ENCODE results near the gene CCDC57. TPM values are rescaled to one million over a fixed set of nuclear protein-coding genes. Genes with fewer than 3 reads are reported as not detected.

Gene CCDC57
- total RNA-seq, 2 experiments from 2014 or later: 129 to 135 TPM

GRCh38 chr17:82059272-82060000, 153.2 kb downstream of the CCDC57 start:
- no peaks in the 10 kb centered on the region for H3K9me3 Mint-ChIP-seq
- H3K27ac Mint-ChIP-seq: no peak overlapping the region
- ChIA-PET CTCF (no interaction called here), POLR2A (interaction anchor here (2.0 kb wide), 1 partner anchor 22 kb away, joined by 7 read pairs; the partner anchor contains the start of gene DCXR)
- Histone ChIP-seq H3K4me1 (ENCODE audit: insufficient read depth, low read length) (peaks cover 16% of the 10 kb centered on the region), H3K27ac (ENCODE audit: low read depth in 1 of 2, low read length in 2 of 2) (no peak overlapping the region), H3K27me3 (ENCODE audit: control insufficient read depth in 1 of 2, insufficient read depth in 2 of 2, low read length in 2 of 2) (no peaks in the 10 kb centered on the region), H3K4me3 (ENCODE audit: low read length) (no peak overlapping the region), H3K36me3 (ENCODE audit: insufficient read depth, low read length) (peaks cover 79% of the 10 kb centered on the region), H3K9me3 (ENCODE audit: control insufficient read depth in 1 of 2, insufficient read depth in 1 of 2, low read length in 2 of 2) (no peaks in the 10 kb centered on the region)
- H3K36me3 Mint-ChIP-seq (ENCODE audit: low read depth): peaks cover 27% of the 10 kb centered on the region
- intact Hi-C loops (cut with DNase I, micrococcal nuclease): no loop called here
- H3K27me3 Mint-ChIP-seq: no peaks in the 10 kb centered on the region
- ATAC-seq (ENCODE audit: poor library complexity) (no peak), DNase-seq (no peak)
- H3K4me3 Mint-ChIP-seq: peak overlapping the region; percentile 25
- TF ChIP-seq, protein P1, sequence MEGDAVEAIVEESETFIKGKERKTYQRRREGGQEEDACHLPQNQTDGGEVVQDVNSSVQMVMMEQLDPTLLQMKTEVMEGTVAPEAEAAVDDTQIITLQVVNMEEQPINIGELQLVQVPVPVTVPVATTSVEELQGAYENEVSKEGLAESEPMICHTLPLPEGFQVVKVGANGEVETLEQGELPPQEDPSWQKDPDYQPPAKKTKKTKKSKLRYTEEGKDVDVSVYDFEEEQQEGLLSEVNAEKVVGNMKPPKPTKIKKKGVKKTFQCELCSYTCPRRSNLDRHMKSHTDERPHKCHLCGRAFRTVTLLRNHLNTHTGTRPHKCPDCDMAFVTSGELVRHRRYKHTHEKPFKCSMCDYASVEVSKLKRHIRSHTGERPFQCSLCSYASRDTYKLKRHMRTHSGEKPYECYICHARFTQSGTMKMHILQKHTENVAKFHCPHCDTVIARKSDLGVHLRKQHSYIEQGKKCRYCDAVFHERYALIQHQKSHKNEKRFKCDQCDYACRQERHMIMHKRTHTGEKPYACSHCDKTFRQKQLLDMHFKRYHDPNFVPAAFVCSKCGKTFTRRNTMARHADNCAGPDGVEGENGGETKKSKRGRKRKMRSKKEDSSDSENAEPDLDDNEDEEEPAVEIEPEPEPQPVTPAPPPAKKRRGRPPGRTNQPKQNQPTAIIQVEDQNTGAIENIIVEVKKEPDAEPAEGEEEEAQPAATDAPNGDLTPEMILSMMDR (IDR thresholded peaks at IDR 0.05): no peak
- peaks cover 5% of the 10 kb centered on the region for H3K4me1 Mint-ChIP-seq (ENCODE audit: low read depth)

DNA sequence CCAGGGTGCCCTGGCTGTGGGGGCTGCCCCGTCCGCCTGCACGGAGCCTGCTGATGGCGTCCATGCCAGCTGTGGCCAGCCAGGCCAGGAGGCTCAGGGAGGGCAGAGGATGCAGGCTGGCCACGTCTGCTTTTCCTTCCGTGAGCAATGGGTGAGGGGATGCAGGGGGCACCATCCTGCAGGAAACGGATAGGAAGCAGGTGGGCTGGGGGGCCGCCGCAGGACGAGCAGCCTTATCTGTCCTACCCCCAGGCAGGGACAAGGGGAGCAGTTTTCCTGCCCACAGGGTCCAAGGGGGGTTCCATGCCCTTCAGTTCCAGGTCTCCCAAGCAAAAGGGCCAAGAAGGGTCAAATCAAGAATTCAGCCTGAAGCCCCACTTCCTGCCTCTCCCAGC, 153.8 kb downstream of the CCDC57 start:
- ChIA-PET CTCF (no interaction called here), POLR2A (interaction anchor here (2.0 kb wide), 1 partner anchor 21 kb away, joined by 7 read pairs; the partner anchor contains the start of gene DCXR)
- Histone ChIP-seq H3K9me3 (ENCODE audit: control insufficient read depth in 1 of 2, insufficient read depth in 1 of 2, low read length in 2 of 2) (no peaks in the 10 kb centered on the region), H3K36me3 (ENCODE audit: insufficient read depth, low read length) (peaks cover 85% of the 10 kb centered on the region), H3K27ac (ENCODE audit: low read depth in 1 of 2, low read length in 2 of 2) (no peak overlapping the region), H3K27me3 (ENCODE audit: control insufficient read depth in 1 of 2, insufficient read depth in 2 of 2, low read length in 2 of 2) (no peaks in the 10 kb centered on the region), H3K4me3 (ENCODE audit: low read length) (no peak overlapping the region), H3K4me1 (ENCODE audit: insufficient read depth, low read length) (peaks cover 13% of the 10 kb centered on the region)
- ATAC-seq (ENCODE audit: poor library complexity) (no peak), DNase-seq (no peak)
- H3K27me3 Mint-ChIP-seq: no peaks in the 10 kb centered on the region
- H3K4me3 Mint-ChIP-seq: no peak overlapping the region
- no peaks in the 10 kb centered on the region for H3K4me1 Mint-ChIP-seq (ENCODE audit: low read depth)
- H3K36me3 Mint-ChIP-seq (ENCODE audit: low read depth): peaks cover 27% of the 10 kb centered on the region
- no peaks in the 10 kb centered on the region for H3K9me3 Mint-ChIP-seq
- H3K27ac Mint-ChIP-seq: no peak overlapping the region
- intact Hi-C loops (cut with DNase I, micrococcal nuclease): no loop called here
- TF ChIP-seq, protein P1 (IDR thresholded peaks at IDR 0.05): no peak

DNA sequence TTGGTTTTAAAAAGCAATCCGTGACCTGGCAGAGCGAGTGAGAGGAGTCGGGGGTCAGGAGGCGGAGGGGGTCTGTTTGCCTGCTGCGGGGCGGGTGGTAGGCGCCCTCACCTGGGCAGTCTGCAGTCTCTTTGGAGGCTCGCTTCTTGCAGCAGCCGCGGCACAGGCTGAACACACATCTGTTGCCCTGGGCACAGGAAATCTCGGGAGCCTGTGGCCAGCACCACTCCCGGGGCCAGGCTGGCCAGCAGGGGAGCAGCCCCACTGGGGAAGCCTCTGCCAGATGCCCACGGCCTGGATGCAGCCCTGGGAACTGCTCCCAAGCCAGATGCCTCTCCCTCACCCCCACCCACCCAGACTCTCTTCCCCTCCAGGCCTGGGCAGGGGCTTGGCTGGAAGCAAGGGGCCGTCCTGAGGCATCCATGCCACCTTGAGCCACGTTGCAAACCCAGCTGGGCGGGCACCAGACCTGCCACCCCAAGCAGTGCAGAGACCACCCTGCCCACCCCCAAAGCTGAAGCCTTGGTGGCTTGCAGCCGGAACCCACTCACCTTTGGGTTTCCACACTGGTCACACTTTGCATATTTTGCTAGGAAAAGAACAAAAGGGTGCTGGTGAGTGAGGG, 154.3 kb downstream of the CCDC57 start:
- CTCF ChIA-PET: no interaction called here

More for the DNA sequence above, 154.3 kb downstream of the CCDC57 start:
- Mint-ChIP-seq H3K9me3 (no peaks in the 10 kb centered on the region), H3K36me3 (ENCODE audit: low read depth) (peaks cover 27% of the 10 kb centered on the region), H3K27me3 (no peaks in the 10 kb centered on the region), H3K4me3 (peak overlapping the region; percentile 20), H3K27ac (no peak overlapping the region), H3K4me1 (ENCODE audit: low read depth) (no peaks in the 10 kb centered on the region)
- POLR2A ChIA-PET: no interaction called here
- no peak for DNase-seq
- Histone ChIP-seq H3K27ac (ENCODE audit: low read depth in 1 of 2, low read length in 2 of 2) (no peak overlapping the region), H3K36me3 (ENCODE audit: insufficient read depth, low read length) (peaks cover 86% of the 10 kb centered on the region), H3K27me3 (ENCODE audit: control insufficient read depth in 1 of 2, insufficient read depth in 2 of 2, low read length in 2 of 2) (no peaks in the 10 kb centered on the region), H3K4me3 (ENCODE audit: low read length) (no peak overlapping the region), H3K9me3 (ENCODE audit: control insufficient read depth in 1 of 2, insufficient read depth in 1 of 2, low read length in 2 of 2) (no peaks in the 10 kb centered on the region), H3K4me1 (ENCODE audit: insufficient read depth, low read length) (peaks cover 13% of the 10 kb centered on the region)
- intact Hi-C loops (cut with DNase I, micrococcal nuclease): no loop called here
- ATAC-seq (ENCODE audit: poor library complexity): no peak
- TF ChIP-seq, protein P1 (IDR thresholded peaks at IDR 0.05): no peak

Data from CD4-positive, alpha-beta T cell (primary cell).